Limb (tissue), 2 donors: ENCODE measurements around the gene TRIM28.
A peak's percentile ranks its signal among the peaks of the same experiment; 100 is the strongest.

Experiments used
- DNase-seq, 2 donors: peaks; one replicate each; pipeline ENCODE4 v3.0.0-alpha.2; 2016; ENCODE audit errors: extremely low spot score in 2 of 2

The TRIM28 gene

GRCh38 chr19:58548859-58549663 lies 5.2 kb downstream of the TRIM28 start:
- DNase-seq: no peak

GRCh38 chr19:58549664-58550361 lies 5.9 kb downstream of the TRIM28 start:
- DNase-seq: no peak

GRCh38 chr19:58550362-58551122 lies 6.7 kb downstream of the TRIM28 start:
- no peak for DNase-seq

GRCh38 chr19:58551123-58551497 lies 7.2 kb downstream of the TRIM28 start:
- no peak for DNase-seq

GRCh38 chr19:58551577-58552471 lies 8.0 kb downstream of the TRIM28 start:
- DNase-seq: no peak

- DNase-seq: no peak
Observed at GRCh38 chr19:58552655-58553054, 8.8 kb downstream of the TRIM28 start.

- DNase-seq: no peak
Observed at GRCh38 chr19:58553799-58554493, 10.1 kb downstream of the TRIM28 start.

- DNase-seq: peak; percentile 96 to 98
Observed at GRCh38 chr19:58554494-58555368, 10.9 kb downstream of the TRIM28 start, which contains the start of gene CHMP2A. Gene CHMP2A (minus strand): TSS chr19:58555105. CDS start chr19:58554212, 893 bp downstream.

GRCh38 chr19:58555369-58555885 lies 11.6 kb downstream of the TRIM28 start:
- no peak for DNase-seq

- peak in 1 of 2 donors; percentile 27 for DNase-seq
Observed at GRCh38 chr19:58555920-58556621, 12.2 kb downstream of the TRIM28 start.

- DNase-seq: peak in 1 of 2 donors; percentile 21
Observed at GRCh38 chr19:58556622-58557220, 12.9 kb downstream of the TRIM28 start.

- peak in 1 of 2 donors; percentile 28 for DNase-seq
Observed at GRCh38 chr19:58557221-58558065, 13.6 kb downstream of the TRIM28 start.

- DNase-seq: no peak
Observed at GRCh38 chr19:58558066-58558622, 14.3 kb downstream of the TRIM28 start, which contains the start of gene UBE2M. Gene UBE2M (minus strand): TSS chr19:58558611. CDS start chr19:58558381, 230 bp downstream.

GRCh38 chr19:58558623-58559274 lies 14.9 kb downstream of the TRIM28 start:
- DNase-seq: peak; percentile 98 to 99

GRCh38 chr19:58559275-58560006 lies 15.6 kb downstream of the TRIM28 start:
- DNase-seq: peak; percentile 85 to 90
